Left ventricle myocardium superior (tissue), 1 donor: ENCODE measurements around the gene RPS6KA2. TPM values are rescaled to one million over a fixed set of nuclear protein-coding genes. Genes with fewer than 3 reads are reported as not detected.
A peak's percentile ranks its signal among the peaks of the same experiment; 100 is the strongest.

Experiments used
- ATAC-seq: fragments of 200-7000 bp; cut with Tn5 transposase; one replicate; pipeline ENCODE4 v1.9.1; 2020; ENCODE audit warnings: mild to moderate bottlenecking, moderate library complexity
- DNase-seq: peaks from one replicate; pipeline ENCODE4 v3.0.0-alpha.2; 2020
- intact Hi-C: fragments of 100-400 bp; cut with micrococcal nuclease; formaldehyde crosslinking; loops from one replicate; pipeline ENCODE4 v1.11.0; 2022
- total RNA-seq: library from RNA; stranded (reverse); fragmentation: NEBNext Ultra II Directional; extraction: Animal tissue kit (Norgen Biotek cat#: 25700); gene quantifications from one replicate; pipeline ENCODE4 v1.2.1, GENCODE V29; 2021
- donor health status: DM: no; HTN: yes; CAD: no; lungs with severe emphysema.

The RPS6KA2 gene
- total RNA-seq, 1 donor from 2014 or later: 63.4 TPM

GRCh38 chr6:166566026-166567011 lies 60.7 kb downstream of the RPS6KA2 start:
- DNase-seq (no peak), ATAC-seq (no peak)
- intact Hi-C loops: no loop called here

- DNase-seq (peak; percentile 72), ATAC-seq (peak; percentile 86)
- intact Hi-C loops: no loop called here
These were observed 61.7 kb downstream of the RPS6KA2 start for GRCh38 chr6:166565084-166565967.

- intact Hi-C loops: no loop called here
- DNase-seq (no peak), ATAC-seq (no peak)
These were observed 63.2 kb downstream of the RPS6KA2 start for GRCh38 chr6:166563805-166564204.

- intact Hi-C loops: no loop called here
- ATAC-seq (no peak), DNase-seq (no peak)
These were observed 63.9 kb downstream of the RPS6KA2 start for GRCh38 chr6:166563200-166563599.

- DNase-seq: no peak
- no peak for ATAC-seq
- intact Hi-C loops: no loop called here
These were observed 64.3 kb downstream of the RPS6KA2 start for GRCh38 chr6:166562726-166563125.

- intact Hi-C loops: no loop called here
- DNase-seq (no peak), ATAC-seq (no peak)
These were observed 65.2 kb downstream of the RPS6KA2 start for GRCh38 chr6:166561771-166562359.

GRCh38 chr6:166560222-166560621 lies 66.8 kb downstream of the RPS6KA2 start:
- intact Hi-C loops: no loop called here
- DNase-seq: no peak

GRCh38 chr6:166559662-166560061 lies 67.4 kb downstream of the RPS6KA2 start:
- intact Hi-C loops: loop anchor here (10.0 kb wide), 1 partner anchor 65 kb away; the partner anchor contains the start of gene RPS6KA2
- ATAC-seq (no peak), DNase-seq (no peak)

More at GRCh38 chr6:166560222-166560621, 66.8 kb downstream of the RPS6KA2 start:
- no peak for ATAC-seq

- DNase-seq (no peak), ATAC-seq (no peak)
- intact Hi-C loops: loop anchor here (10.0 kb wide), 1 partner anchor 66 kb away; the partner anchor contains the start of gene RPS6KA2
These were observed 67.8 kb downstream of the RPS6KA2 start for GRCh38 chr6:166559211-166559610.

GRCh38 chr6:166558156-166559005 lies 68.7 kb downstream of the RPS6KA2 start:
- intact Hi-C loops: loop anchor here (10.0 kb wide), 1 partner anchor 66 kb away; the partner anchor contains the start of gene RPS6KA2
- ATAC-seq: no peak
- DNase-seq: no peak

GRCh38 chr6:166556863-166557322 lies 70.2 kb downstream of the RPS6KA2 start:
- ATAC-seq: peak; percentile 95
- intact Hi-C loops: loop anchor here (10.0 kb wide), 1 partner anchor 68 kb away; the partner anchor contains the start of gene RPS6KA2

GRCh38 chr6:166556336-166556735 lies 70.7 kb downstream of the RPS6KA2 start:
- DNase-seq (no peak), ATAC-seq (no peak)
- intact Hi-C loops: loop anchor here (10.0 kb wide), 1 partner anchor 68 kb away; the partner anchor contains the start of gene RPS6KA2

More at GRCh38 chr6:166556863-166557322, 70.2 kb downstream of the RPS6KA2 start:
- peak; percentile 89 for DNase-seq

- intact Hi-C loops: loop anchor here (10.0 kb wide), 1 partner anchor 70 kb away; the partner anchor contains the start of gene RPS6KA2
- DNase-seq (no peak), ATAC-seq (no peak)
These were observed 72.0 kb downstream of the RPS6KA2 start for GRCh38 chr6:166555086-166555485.

GRCh38 chr6:166554316-166554715 lies 72.7 kb downstream of the RPS6KA2 start:
- peak; percentile 13 for ATAC-seq
- peak; percentile 52 for DNase-seq

GRCh38 chr6:166553563-166554271 lies 73.3 kb downstream of the RPS6KA2 start:
- ATAC-seq (peak; percentile 11), DNase-seq (peak; percentile 60)
- intact Hi-C loops: loop anchor here (10.0 kb wide), 1 partner anchor 71 kb away; the partner anchor contains the start of gene RPS6KA2

More at GRCh38 chr6:166554316-166554715, 72.7 kb downstream of the RPS6KA2 start:
- intact Hi-C loops: loop anchor here (10.0 kb wide), 1 partner anchor 70 kb away; the partner anchor contains the start of gene RPS6KA2

GRCh38 chr6:166552600-166552999 lies 74.5 kb downstream of the RPS6KA2 start:
- intact Hi-C loops: loop anchor here (10.0 kb wide), 1 partner anchor 72 kb away; the partner anchor contains the start of gene RPS6KA2
- DNase-seq: no peak

More at GRCh38 chr6:166552600-166552999, 74.5 kb downstream of the RPS6KA2 start:
- ATAC-seq: no peak
